Adrenal gland (tissue), 5 donors: ENCODE data around the gene MBNL2.

Experiments
- CTCF ChIP-seq, 6 experiments: fragments of 450-650 bp in 4 of 6; fragments of 200-600 bp in 2 of 6; sonication (generic) in 1 of 6; IDR thresholded peaks; 1 replicate in 5 of 6; 2 replicates in 1 of 6; pipeline versions ENCODE4 v1.5.1 to v1.8.0; 2016 to 2021; ENCODE audit warnings: antibody characterized with exemption in 6 of 6, mild to moderate bottlenecking in 2 of 6, moderate library complexity in 1 of 6
- POLR2A ChIP-seq, 2 donors: fragments of 450-650 bp; IDR thresholded peaks; one replicate each; pipeline ENCODE4 v1.6.1; 2017; ENCODE audit warnings: antibody characterized with exemption in 2 of 2, mild to moderate bottlenecking in 2 of 2, moderate library complexity in 1 of 2
- donor health status: DM: no; HTN: no; CAD: no.

GRCh38 chr13:97321616-97322321 lies 99.6 kb downstream of the MBNL2 start:
- TF ChIP-seq CTCF (IDR thresholded peaks at IDR 0.05) (no peak), POLR2A (IDR thresholded peaks at IDR 0.05) (no peak)
